ENCODE measurements around the gene CLMP. TPM values are rescaled to one million over a fixed set of nuclear protein-coding genes. Genes with fewer than 3 reads are reported as not detected.
A peak's percentile ranks its signal among the peaks of the same experiment; 100 is the strongest.
"Not testable (repeated sequence)": the region's sequence is repeated elsewhere in the genome, so short reads cannot be mapped to it uniquely, and the experiment has no call there.

CLMP gene
- total RNA-seq, 1 donor from 2014 or later: 81.1 TPM

- DNase-seq (ENCODE audit: low spot score): not testable (repeated sequence)
These were observed 135.8 kb downstream of the CLMP start for GRCh38 chr11:123059041-123059920.

GRCh38 chr11:123057661-123058305 lies 137.3 kb downstream of the CLMP start:
- DNase-seq (ENCODE audit: low spot score): no peak

- no peak for DNase-seq (ENCODE audit: low spot score)
These were observed 138.1 kb downstream of the CLMP start for GRCh38 chr11:123056835-123057491.

GRCh38 chr11:123055191-123055901 lies 139.7 kb downstream of the CLMP start:
- DNase-seq (ENCODE audit: low spot score): no peak

- DNase-seq (ENCODE audit: low spot score): peak; percentile 74
These were observed 140.6 kb downstream of the CLMP start for GRCh38 chr11:123054301-123055065.

- DNase-seq (ENCODE audit: low spot score): no peak
These were observed 141.9 kb downstream of the CLMP start for GRCh38 chr11:123052901-123053721.

GRCh38 chr11:123051634-123052033 lies 143.4 kb downstream of the CLMP start:
- DNase-seq (ENCODE audit: low spot score): no peak

GRCh38 chr11:123051146-123051545 lies 143.9 kb downstream of the CLMP start:
- no peak for DNase-seq (ENCODE audit: low spot score)

- no peak for DNase-seq (ENCODE audit: low spot score)
These were observed 147.1 kb downstream of the CLMP start for GRCh38 chr11:123047947-123048293.

- DNase-seq (ENCODE audit: low spot score): no peak
These were observed 147.6 kb downstream of the CLMP start for GRCh38 chr11:123047266-123047946.

- no peak for DNase-seq (ENCODE audit: low spot score)
These were observed 148.4 kb downstream of the CLMP start for GRCh38 chr11:123046473-123047259.

GRCh38 chr11:123045101-123045500 lies 149.9 kb downstream of the CLMP start:
- DNase-seq (ENCODE audit: low spot score): no peak

- DNase-seq (ENCODE audit: low spot score): no peak
These were observed 153.9 kb downstream of the CLMP start for GRCh38 chr11:123041185-123041584.

GRCh38 chr11:123040111-123040432 lies 155.0 kb downstream of the CLMP start:
- no peak for DNase-seq (ENCODE audit: low spot score)

GRCh38 chr11:123035831-123036230 lies 159.2 kb downstream of the CLMP start:
- no peak for DNase-seq (ENCODE audit: low spot score)

- DNase-seq (ENCODE audit: low spot score): no peak
These were observed 160.5 kb downstream of the CLMP start for GRCh38 chr11:123034597-123034996.

GRCh38 chr11:123033895-123034294 lies 161.2 kb downstream of the CLMP start:
- DNase-seq (ENCODE audit: low spot score): no peak

GRCh38 chr11:123030517-123030916 lies 164.5 kb downstream of the CLMP start:
- DNase-seq (ENCODE audit: low spot score): no peak

GRCh38 chr11:123020968-123021367 lies 174.1 kb downstream of the CLMP start:
- DNase-seq (ENCODE audit: low spot score): peak; percentile 13

All from umbilical cord (tissue), 2 donors.